IMR-90 (cell line): ENCODE data around the gene OR2T12. TPM values are rescaled to one million over a fixed set of nuclear protein-coding genes. Genes with fewer than 3 reads are reported as not detected.
A peak's percentile ranks its signal among the peaks of the same experiment; 100 is the strongest.

Source experiments
- ATAC-seq: fragments of 200-7000 bp; cut with Tn5 transposase; 2 replicates; pipeline ENCODE4 v1.9.1; 2020; ENCODE audit warnings: low read depth, mild to moderate bottlenecking, moderate library complexity
- BruUV-seq: library from RNA; stranded (reverse); fragments of 400-500 nt; replicated peaks from 2 replicates; lab custom pipeline; 2021; lab: Mats Ljungman, UMichigan
- CTCF ChIA-PET: fragments of 300-600 bp; formaldehyde crosslinking; extraction: SDS; loops from one replicate; lab custom pipeline; 2021; ENCODE audit warnings: antibody characterized with exemption; lab: Yijun Ruan, JAX
- POLR2A ChIA-PET: fragments of 300-600 bp; sonication (Branson Sonifier 250); formaldehyde crosslinking; loops from one replicate; lab custom pipeline; 2022; ENCODE audit warnings: antibody characterized with exemption; ENCODE audit not compliant: unreplicated experiment; lab: Charles Lee
- DNase-seq: peaks from one replicate; pipeline ENCODE4 v3.0.0; 2013
- H2AFZ ChIP-seq: replicated peaks from 2 replicates; pipeline ENCODE3; 2013; ENCODE audit warnings: low read length, mild to moderate bottlenecking; ENCODE audit not compliant: poor library complexity
- H2AK5ac ChIP-seq: 2 replicates; pipeline ENCODE4 v1.6.1; 2013; ENCODE audit warnings: low read depth, low read length, inconsistent platforms
- H2AK9ac ChIP-seq: replicated peaks from 2 replicates; pipeline ENCODE3; 2013; ENCODE audit warnings: mild to moderate bottlenecking, low read depth, low read length, moderate library complexity; ENCODE audit not compliant: poor library complexity
- H2BK120ac ChIP-seq: 2 replicates; pipeline ENCODE4 v1.6.1; 2013; ENCODE audit warnings: low read depth, low read length, inconsistent platforms
- H2BK15ac ChIP-seq: 3 replicates; pipeline ENCODE4 v1.6.1; 2013; ENCODE audit warnings: low read depth, low read length, inconsistent platforms
- H2BK20ac ChIP-seq: 2 replicates; pipeline ENCODE4 v1.6.1; 2013; ENCODE audit warnings: low read depth, mild to moderate bottlenecking, inconsistent platforms, low read length, moderate library complexity
- H2BK5ac ChIP-seq: 2 replicates; pipeline ENCODE4 v1.6.1; 2013; ENCODE audit warnings: mild to moderate bottlenecking, low read depth, low read length, inconsistent platforms; ENCODE audit not compliant: poor library complexity, severe bottlenecking
- H3K14ac ChIP-seq: replicated peaks from 2 replicates; pipeline ENCODE4 v1.6.1; 2013; ENCODE audit warnings: low read depth, low read length, inconsistent platforms
- H3K18ac ChIP-seq: 2 replicates; pipeline ENCODE4 v1.6.1; 2013; ENCODE audit warnings: low read depth, low read length, control low read depth
- H3K23ac ChIP-seq: 2 replicates; pipeline ENCODE4 v1.6.1; 2013; ENCODE audit warnings: low read depth, low read length, inconsistent platforms
- H3K27ac ChIP-seq: 2 replicates; pipeline ENCODE4 v1.5.1; 2013; ENCODE audit warnings: mild to moderate bottlenecking, control low read depth, low read length; ENCODE audit not compliant: insufficient read depth
- H3K27me3 ChIP-seq: 2 replicates; pipeline ENCODE4 v1.6.1; 2013; ENCODE audit warnings: low read length; ENCODE audit not compliant: control insufficient read depth, insufficient read depth
- H3K36me3 ChIP-seq: 2 replicates; pipeline ENCODE4 v1.6.1; 2013; ENCODE audit warnings: low read length, mixed read lengths; ENCODE audit not compliant: control insufficient read depth, insufficient read depth
- H3K4ac ChIP-seq: 2 replicates; pipeline ENCODE4 v1.6.1; 2013; ENCODE audit warnings: low read depth, low read length, inconsistent platforms
- H3K4me1 ChIP-seq: 2 replicates; pipeline ENCODE4 v1.6.1; 2013; ENCODE audit warnings: low read length, mixed read lengths; ENCODE audit not compliant: control insufficient read depth, insufficient read depth
- H3K4me2 ChIP-seq: 2 replicates; pipeline ENCODE4 v1.6.1; 2013; ENCODE audit warnings: low read depth, mild to moderate bottlenecking, control low read depth, low read length, moderate library complexity
- H3K4me3 ChIP-seq: 2 replicates; pipeline ENCODE4 v1.5.1; 2013; ENCODE audit warnings: low read depth, mild to moderate bottlenecking, control low read depth, low read length, moderate library complexity; ENCODE audit not compliant: insufficient read depth
- H3K56ac ChIP-seq: 2 replicates; pipeline ENCODE4 v1.6.1; 2013; ENCODE audit warnings: low read length, inconsistent platforms; ENCODE audit not compliant: insufficient read depth; ENCODE audit errors: extremely low read depth
- H3K79me1 ChIP-seq, 2 experiments: 2 replicates each; pipeline ENCODE4 v1.6.1; 2013; ENCODE audit warnings: low read length in 2 of 2, inconsistent platforms in 1 of 2, low read depth in 1 of 2
- H3K9ac ChIP-seq: 2 replicates; pipeline ENCODE4 v1.6.1; 2013; ENCODE audit warnings: low read depth, low read length, control low read depth
- H3K9me1 ChIP-seq: 2 replicates; pipeline ENCODE4 v1.6.1; 2013; ENCODE audit warnings: low read length, inconsistent platforms; ENCODE audit not compliant: insufficient read depth
- H3K9me3 ChIP-seq: 2 replicates; pipeline ENCODE4 v1.6.1; 2013; ENCODE audit warnings: low read length; ENCODE audit not compliant: control insufficient read depth, insufficient read depth
- H4K20me1 ChIP-seq: 2 replicates; pipeline ENCODE4 v1.6.1; 2013; ENCODE audit warnings: low read length, inconsistent platforms; ENCODE audit not compliant: insufficient read depth
- H4K5ac ChIP-seq: 2 replicates; pipeline ENCODE4 v1.6.1; 2013; ENCODE audit warnings: mild to moderate bottlenecking, low read depth, low read length, control low read depth
- H4K8ac ChIP-seq, 2 experiments: 2 replicates each; pipeline ENCODE4 v1.6.1; 2013; ENCODE audit warnings: low read depth in 2 of 2, low read length in 2 of 2, control low read depth in 1 of 2, inconsistent platforms in 1 of 2
- H4K91ac ChIP-seq: 2 replicates; pipeline ENCODE4 v1.6.1; 2013; ENCODE audit warnings: low read depth, low read length, inconsistent platforms; ENCODE audit not compliant: insufficient read depth
- CEBPB ChIP-seq: IDR thresholded peaks from 2 replicates; pipeline ENCODE4 v1.6.1; 2012; ENCODE audit warnings: low read depth, low read length, improper control_type of control experiment
- RFX5 ChIP-seq: IDR thresholded peaks from 2 replicates; pipeline ENCODE4 v1.8.0; 2012; ENCODE audit warnings: low read depth, mild to moderate bottlenecking, low read length, moderate library complexity
- SMC3 ChIP-seq: fragments of 150-350 bp; IDR thresholded peaks from 2 replicates; pipeline ENCODE4 v1.6.1; 2016; ENCODE audit warnings: low read depth, mild to moderate bottlenecking, antibody characterized with exemption, low read length, moderate library complexity
- WGBS, 2 experiments: methylation state at CpG; one replicate each; pipeline versions ENCODE4 v1.1.5 to v1.1.7; 2013; ENCODE audit warnings: missing lambda C conversion rate in 2 of 2; ENCODE audit not compliant: insufficient read length in 1 of 2; ENCODE audit errors: extremely low coverage in 2 of 2; 5-methylcytosine and 5-hydroxymethylcytosine counted together
- dilution Hi-C: fragments of 300-500 bp; cut with HindIII; formaldehyde crosslinking; loops from one replicate; pipeline ENCODE4 v1.14.3; 2018; ENCODE audit warnings: low sequenced_read_pairs; ENCODE audit not compliant: unreplicated experiment
- in situ Hi-C: fragments of 300-500 bp; cut with MboI; formaldehyde crosslinking; loops from 3 replicates; pipeline ENCODE4 v1.14.3; 2019; ENCODE audit warnings: low sequenced_read_pairs, inconsistent platforms, mixed read lengths
- intact Hi-C: fragments of 100-400 bp; cut with micrococcal nuclease; formaldehyde crosslinking; loops from 2 replicates; pipeline ENCODE4 v1.10.0; 2022
- polyA plus RNA-seq, 3 experiments: library from polyadenylated mRNA; depleted of rRNA; stranded (reverse); fragments of >200 nt; gene quantifications; 2 replicates each; pipeline ENCODE4 v1.2.3, GENCODE V29; 2012; ENCODE audit warnings: low replicate concordance in 1 of 3
- total RNA-seq: library from RNA; depleted of rRNA; stranded (reverse); fragments of >200 nt; gene quantifications from 2 replicates; pipeline ENCODE4 v1.2.3, GENCODE V29; 2012

OR2T12 gene
- total and polyA plus RNA-seq, 2 of the 4 experiments (the other 2 are of a cell fraction): not detected

GRCh38 chr1:248343451-248343850 is 40.2 kb upstream of the OR2T12 start:
- H3K9ac ChIP-seq: no peak overlapping the region
- H3K9me3 ChIP-seq: no peaks in the 10 kb centered on the region; the same call in none of the 2 replicates
- no peaks in the 10 kb centered on the region for H3K9me1 ChIP-seq
- in situ Hi-C loops: no loop called here
- H2BK120ac ChIP-seq: no peak overlapping the region
- no CpG with 5 or more reads among the region's 3 CpGs for WGBS, 2 experiments
- no peaks in the 10 kb centered on the region for H3K79me1 ChIP-seq
- H4K20me1 ChIP-seq: no peaks in the 10 kb centered on the region
- H3K4me3 ChIP-seq: no peak overlapping the region
- no peak overlapping the region for H2AFZ ChIP-seq
- BruUV-seq: no TSS peak
- DNase-seq (no peak), ATAC-seq (no peak)
- CTCF ChIA-PET: no interaction called here
- POLR2A ChIA-PET: no interaction called here
- no peak overlapping the region for H3K23ac ChIP-seq
- H3K56ac ChIP-seq: no peak overlapping the region
- H3K14ac ChIP-seq: no peak overlapping the region
- no peak overlapping the region for H2BK15ac ChIP-seq
- no peak overlapping the region for H2BK20ac ChIP-seq
- H3K4me2 ChIP-seq: no peak overlapping the region
- no peaks in the 10 kb centered on the region for H3K27me3 ChIP-seq
- H4K5ac ChIP-seq: no peak overlapping the region
- dilution Hi-C loops: no loop called here
- H3K36me3 ChIP-seq: no peaks in the 10 kb centered on the region
- H2AK9ac ChIP-seq: no peak overlapping the region
- no peak overlapping the region for H3K27ac ChIP-seq
- no peaks in the 10 kb centered on the region for H3K4me1 ChIP-seq
- intact Hi-C loops: no loop called here
- H4K8ac ChIP-seq: no peak overlapping the region
- no peak overlapping the region for H2AK5ac ChIP-seq
- no peak overlapping the region for H3K18ac ChIP-seq
- no peak overlapping the region for H4K91ac ChIP-seq
- TF ChIP-seq CEBPB (peak; percentile 25; the same call in 1 of the 2 replicates), RFX5 (no peak), SMC3 (no peak)
- H3K4ac ChIP-seq: no peak overlapping the region
- no peak overlapping the region for H2BK5ac ChIP-seq
